GDM1 (cell line): Measurements from ENCODE around the gene ADIPOQ.
"Not testable (repeated sequence)": the region's sequence is repeated elsewhere in the genome, so short reads cannot be mapped to it uniquely, and the experiment has no call there.

ENCODE experiments used
- DNase-seq: peaks from one replicate; lab custom pipeline; 2025; lab: John Stamatoyannopoulos, UW

Gene ADIPOQ

DNA sequence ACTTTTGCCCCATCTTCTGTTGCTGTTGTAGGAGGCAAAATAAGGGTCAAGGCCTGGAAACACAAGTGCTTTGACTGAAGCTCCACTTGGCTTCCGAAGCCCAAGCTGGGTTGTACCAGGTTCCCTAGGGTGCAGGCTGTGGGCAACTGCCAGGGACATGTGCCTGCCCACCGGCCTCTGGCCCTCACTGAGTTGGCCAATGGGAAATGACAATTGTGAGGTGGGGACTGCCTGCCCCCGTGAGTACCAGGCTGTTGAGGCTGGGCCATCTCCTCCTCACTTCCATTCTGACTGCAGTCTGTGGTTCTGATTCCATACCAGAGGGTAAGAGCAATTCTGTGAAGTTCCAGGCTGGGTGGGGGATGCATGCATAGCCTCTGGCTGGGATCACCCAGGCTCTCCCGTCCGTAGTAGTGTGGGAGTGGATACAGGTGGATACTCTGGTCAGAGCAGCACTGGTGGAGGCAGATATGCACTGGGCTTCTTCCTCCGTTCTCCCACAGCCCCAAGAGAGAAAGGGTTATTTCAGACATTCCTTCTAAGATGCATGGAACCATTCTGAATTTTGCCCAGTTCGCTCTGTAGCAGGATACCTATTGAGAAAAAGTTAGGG lies at the start of gene ADIPOQ:
TSS of gene ADIPOQ (plus strand) at position 285 of the 613 bp plus-strand sequence. CDS start 10,349 bp downstream, outside the sequence.
- DNase-seq = no peak

DNA sequence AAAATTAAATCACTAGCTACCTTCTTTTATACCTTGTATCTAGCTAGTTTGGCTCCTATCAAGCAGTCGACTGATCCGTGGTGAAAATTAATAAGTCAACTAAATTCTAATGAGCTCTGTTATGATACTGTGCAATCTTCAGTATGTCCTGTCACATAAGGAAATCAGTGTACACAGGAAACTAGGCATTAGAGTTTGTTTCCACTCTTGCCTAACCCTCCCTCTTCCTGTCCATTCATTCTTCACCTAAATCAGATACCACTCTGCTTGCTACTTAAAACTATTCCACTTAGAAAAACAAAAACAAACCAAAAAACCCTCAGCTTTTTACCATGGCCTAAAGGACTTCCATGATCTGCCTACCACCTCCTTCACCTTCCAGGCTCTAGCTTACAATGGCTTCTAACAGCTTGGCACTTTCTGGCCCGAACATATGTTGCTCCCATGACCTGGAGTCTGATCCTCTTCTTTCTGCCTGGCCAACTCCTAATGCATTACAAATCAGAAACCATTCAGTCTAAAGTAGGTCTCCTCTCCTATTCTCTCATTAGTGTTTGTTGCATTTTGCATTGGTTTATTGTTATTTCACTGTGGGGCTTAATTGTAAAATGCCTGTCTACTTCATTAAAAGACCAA lies 44.2 kb upstream of the ADIPOQ start:
- DNase-seq = no peak

DNA sequence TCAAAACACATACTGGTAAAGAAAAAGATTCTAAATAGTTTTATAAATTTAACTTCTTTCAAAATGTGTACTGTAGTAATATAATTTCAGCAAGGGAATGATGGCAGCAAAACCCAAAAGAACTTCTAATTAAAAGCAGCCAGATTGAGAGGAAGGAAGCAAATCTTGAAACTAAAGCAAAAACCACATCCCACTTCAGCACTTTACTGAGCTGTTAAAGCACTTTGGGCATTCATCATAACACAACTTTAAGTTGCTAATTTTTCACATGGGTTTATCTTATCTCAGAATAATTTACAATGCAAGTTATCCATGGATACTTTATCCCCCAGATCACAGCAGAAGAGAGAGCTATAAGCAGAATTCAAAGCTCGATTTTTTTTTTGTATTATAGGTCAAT lies 42.2 kb upstream of the ADIPOQ start:
- no peak for DNase-seq

DNA sequence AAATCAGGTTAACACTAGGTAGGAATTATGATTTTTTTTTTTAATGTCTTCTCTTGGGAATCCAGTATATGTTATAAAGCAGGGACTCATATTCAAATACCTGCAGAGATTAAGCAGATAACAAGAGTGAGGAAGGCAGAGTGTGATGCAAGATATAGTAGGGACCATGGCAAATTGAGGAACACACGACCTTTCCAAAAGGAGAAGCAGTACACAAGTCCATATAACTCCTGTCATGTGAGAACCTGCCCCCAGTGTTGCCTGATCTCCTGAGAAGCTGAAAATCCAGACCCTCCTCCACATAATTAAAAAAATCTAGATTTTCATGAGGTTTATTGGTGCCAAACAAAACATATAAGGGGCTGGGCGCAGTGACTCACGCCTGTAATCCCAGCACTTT lies 39.8 kb upstream of the ADIPOQ start:
- DNase-seq = no peak

DNA sequence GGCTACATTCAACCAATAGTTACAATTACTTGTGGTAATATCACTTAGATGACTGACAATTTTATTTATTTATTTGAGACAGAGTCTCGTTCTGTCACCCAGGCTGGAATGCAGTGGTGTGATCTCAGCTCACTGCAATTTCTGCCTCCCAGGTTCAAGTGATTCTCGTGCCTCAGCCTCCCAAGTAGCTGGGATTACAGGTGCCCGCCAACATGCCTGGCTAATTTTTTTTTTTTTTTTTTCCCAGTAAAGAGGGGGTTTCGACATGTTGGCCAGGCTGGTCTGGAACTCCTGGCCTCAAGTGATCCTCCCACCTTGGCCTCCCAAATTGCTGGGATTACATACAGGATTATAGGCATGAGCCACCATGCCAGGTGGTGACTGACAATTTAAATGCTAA lies 39.1 kb upstream of the ADIPOQ start:
- not testable (repeated sequence) for DNase-seq

DNA sequence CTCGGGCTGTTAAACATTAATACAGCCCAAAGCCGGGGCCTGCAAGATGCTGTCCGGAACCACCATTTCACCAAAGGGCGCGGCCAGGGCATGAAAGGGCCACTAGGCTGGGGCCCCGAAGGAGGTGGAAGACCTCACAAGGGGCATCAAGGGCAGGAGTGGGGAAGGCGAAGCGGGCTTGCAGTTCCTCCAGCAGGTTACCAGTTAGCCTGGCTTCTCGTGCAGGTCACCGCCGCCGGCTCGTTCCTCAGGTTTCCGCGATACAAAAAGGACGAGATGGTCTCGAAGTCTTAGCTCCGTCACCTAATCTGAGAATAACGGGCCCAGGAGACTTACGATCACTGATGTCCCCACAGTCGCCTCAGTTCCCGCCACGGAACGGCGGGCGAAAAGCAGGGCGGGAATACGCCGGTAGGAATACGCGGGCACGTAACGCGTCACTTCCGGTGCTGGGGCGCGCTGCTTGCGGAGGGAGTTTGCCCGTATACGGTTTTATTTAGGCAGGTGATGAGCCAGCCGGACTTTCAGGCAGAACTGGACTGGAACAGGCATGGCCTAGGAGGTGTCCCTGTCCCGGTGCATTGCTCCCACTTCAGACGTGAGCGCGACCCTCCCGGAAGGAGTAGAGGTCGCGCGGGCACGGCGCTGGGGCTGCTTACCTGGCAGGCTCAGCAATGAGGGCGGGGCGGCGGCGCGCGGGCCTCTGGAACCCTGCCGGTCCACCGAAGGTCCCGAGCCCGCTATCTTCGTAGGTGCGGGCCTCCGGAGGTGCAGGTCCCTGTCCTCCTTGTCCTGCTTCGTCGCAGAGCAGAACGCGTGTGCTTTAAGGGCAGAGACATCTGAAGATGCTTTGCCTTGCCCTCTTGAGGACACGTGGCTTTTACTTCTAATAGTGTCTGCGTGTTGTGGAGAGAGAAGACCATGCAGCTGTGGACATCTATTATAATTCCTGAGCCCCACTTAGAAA lies 36.1 kb upstream of the ADIPOQ start, which contains the start of gene RFC4:
TSS of gene RFC4 (minus strand) at position 394 of the 967 bp plus-strand sequence. CDS start 1,769 bp downstream, outside the sequence.
- DNase-seq = peak; percentile 78

DNA sequence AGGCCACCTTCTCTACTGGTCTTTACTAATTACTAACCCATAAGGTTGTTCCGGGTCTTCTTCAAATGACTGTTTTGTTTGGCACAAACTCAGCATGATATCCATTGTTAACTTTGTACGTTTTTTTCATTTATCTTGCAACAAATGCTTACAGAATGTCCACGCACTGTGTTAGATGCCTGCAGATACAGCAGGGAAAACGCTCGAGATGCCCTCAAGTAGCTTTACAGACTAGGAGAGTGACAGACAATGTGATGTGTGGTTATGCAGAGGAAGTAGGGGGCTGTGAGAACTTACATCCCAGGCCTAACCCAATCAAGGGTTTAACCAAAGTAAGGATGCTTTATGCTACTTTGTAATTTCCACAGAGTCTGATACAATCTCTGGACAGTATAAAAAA lies 35.3 kb upstream of the ADIPOQ start:
- DNase-seq = peak; percentile 55

DNA sequence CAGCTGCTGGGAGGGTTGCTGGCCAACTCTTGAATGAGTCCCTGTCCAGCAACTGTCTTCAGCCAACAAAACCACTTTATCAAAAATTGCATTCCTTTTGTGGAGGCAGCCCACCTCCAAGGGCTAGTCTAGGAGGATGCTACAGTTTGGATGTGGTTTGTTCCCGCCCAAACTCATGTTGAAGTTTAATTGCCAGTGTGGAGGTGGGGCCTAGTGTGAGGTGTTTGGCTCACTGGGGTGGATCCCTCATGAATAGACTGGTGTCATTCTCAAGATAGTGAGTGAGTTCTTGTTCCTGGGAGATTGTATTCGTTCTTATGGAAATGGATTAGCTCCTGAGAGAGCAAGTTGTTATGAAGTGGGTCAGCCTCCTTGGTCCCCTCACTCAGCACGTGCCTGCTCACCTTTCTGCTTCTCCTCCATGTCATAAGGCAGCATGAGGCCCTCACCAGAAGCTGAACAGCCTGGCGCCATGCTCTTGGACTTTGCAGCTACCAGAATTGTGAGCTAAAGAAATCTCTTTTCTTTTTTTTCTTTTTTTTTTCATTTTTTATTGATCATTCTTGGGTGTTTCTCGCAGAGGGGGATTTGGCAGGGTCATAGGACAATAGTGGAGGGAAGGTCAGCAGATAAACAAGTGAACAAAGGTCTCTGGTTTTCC lies 32.0 kb upstream of the ADIPOQ start:
- no peak for DNase-seq

DNA sequence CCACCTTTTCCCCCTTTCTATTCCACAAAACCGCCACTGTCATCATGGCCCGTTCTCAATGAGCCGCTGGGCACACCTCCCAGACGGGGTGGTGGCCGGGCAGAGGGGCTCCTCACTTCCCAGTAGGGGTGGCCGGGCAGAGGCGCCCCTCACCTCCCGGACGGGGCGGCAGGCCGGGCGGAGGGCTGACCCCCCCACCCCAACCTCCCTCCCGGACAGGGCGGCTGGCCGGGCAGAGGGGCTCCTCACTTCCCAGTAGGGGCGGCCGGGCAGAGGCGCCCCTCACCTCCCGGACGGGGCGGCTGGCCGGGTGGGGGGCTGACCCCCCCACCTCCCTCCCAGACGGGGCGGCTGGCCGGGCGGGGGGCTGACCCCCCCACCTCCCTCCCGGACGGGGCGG lies 31.2 kb upstream of the ADIPOQ start:
- DNase-seq = not testable (repeated sequence)

DNA sequence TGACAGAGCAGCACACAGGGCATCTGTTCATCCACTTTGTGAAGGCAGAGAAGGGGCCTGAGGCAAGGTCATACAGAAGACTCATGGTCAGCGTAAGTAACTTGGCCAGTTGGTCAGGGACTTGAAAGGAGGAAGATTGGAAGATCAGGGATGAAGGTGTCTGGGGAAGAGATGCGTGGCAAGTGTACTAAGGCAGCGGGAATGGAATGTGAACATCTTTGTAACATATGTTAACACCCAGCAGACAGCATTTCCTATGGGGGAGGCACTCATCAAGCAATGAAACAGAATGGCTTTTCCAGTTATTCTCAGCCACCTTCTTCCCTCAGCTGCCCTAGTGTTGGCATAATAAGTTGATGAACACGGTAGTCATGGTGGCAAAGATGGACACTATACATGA lies 28.4 kb upstream of the ADIPOQ start:
- DNase-seq = no peak

DNA sequence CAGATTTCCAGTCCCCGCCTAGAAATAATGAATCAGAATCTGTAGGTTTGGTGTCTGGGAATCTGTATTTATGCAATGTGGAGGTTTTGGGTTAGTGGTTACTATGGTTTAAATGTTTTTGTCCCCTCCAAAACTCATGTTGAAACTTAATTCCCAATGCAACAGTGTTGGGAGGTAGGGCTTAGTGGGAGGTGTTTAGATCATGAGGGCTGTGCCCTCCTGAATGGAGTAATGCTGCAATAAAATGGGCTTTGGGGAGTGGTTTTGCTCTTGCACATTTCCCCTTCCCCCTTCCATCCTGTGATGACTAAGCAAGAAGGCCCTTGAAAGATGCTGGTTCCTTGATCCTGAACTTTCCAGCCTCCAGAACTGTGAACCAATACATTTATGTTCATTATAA lies 27.1 kb upstream of the ADIPOQ start:
- peak; percentile 32 for DNase-seq

DNA sequence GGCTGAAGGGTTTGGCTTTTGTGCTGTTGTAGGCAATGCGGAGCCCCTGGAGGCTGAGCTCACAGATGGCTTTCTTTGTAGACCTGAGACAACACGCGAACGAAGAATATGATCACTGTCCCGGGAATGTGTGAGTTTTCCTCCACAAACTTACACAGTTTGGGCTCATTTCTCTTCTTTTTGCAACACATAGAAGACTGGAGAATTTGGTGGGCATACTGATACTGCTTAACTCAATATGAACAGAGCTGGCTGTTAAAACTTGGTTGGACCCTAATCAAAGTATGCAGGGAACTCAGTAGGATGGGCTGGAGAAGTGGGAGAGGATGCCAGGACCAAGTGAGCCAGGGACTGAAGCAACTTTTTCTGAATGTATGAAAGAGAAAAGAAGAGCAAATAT lies 24.0 kb upstream of the ADIPOQ start:
- DNase-seq = no peak

DNA sequence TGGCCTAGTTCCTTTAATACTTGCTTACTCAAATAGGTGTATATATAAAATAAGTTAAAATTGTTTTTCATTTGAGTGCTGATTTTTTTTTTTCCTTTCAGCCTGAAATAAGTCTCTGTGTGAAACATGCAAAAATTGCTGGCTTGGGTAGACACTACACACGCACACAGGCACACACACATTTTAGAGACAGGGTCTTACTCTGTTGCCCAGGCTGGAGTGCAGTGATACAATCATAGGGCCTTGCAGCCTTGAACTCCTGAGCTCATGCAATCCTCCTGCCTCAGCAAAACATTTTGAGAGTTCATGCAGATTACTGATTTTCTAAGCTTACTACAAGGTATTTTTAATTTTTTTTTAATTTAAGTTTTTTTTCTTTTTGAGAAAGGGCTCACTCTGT lies 23.6 kb upstream of the ADIPOQ start:
- no peak for DNase-seq

DNA sequence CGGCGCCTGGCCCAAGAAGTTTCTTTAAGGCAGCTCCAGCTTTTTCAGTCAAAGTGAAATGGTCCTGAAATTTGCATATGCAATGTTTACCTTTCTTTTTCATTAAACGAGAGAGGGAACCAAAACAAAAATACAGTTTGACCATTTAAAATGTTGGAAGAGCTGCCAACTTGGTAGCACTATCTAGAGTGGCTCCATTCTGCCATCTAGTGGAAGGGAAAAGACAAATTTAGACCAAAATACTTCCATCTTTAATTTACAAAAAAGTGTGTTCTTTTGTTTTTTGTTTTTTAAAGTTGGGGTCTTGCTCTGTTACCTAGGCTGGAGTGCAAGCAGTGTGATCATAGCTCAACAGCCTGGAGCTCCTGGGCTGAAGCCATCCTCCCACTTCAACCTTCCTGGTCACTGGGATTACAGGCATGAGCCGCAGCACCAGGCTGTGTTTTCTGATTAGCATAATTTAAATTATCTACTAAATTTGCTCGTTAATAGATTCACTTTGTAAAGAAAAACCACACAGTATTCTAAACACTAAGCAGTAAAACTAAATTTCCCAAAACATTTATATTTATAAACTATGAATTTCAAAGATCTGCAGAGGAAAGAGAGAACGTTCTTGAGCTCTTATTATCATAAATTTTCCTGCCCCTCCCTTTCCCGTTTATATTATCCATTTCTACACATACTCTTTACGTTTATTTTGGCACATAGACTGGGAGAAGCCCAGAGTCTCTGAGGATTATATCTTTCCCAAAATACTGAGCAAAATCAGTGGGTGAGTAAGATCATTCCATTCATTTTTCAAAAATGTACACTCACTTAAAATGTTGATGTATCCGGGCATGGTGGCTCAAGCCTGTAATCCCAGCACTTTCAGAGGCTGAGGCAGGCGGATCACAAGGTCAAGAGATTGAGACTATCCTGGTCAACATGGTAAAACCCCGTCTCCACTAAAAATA lies 20.8 kb upstream of the ADIPOQ start:
- no peak for DNase-seq

DNA sequence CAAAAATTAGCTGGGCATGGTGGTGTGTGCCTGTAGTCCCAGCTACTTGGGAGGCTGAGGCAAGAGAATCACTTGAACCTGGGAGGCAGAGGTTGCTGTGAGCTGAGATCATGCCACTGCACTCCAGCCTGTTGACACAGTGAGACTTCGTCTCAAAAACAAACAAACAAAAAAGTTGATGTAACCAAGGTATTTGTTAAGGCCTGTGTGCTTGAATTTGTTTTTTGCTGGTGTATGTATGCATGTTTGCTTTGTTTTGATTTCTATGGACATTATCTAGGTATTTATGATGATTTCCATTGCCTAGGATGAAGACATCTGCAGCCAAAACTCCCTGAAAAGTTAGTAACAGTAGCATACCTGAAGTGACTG lies 20.1 kb upstream of the ADIPOQ start:
- not testable (repeated sequence) for DNase-seq

DNA sequence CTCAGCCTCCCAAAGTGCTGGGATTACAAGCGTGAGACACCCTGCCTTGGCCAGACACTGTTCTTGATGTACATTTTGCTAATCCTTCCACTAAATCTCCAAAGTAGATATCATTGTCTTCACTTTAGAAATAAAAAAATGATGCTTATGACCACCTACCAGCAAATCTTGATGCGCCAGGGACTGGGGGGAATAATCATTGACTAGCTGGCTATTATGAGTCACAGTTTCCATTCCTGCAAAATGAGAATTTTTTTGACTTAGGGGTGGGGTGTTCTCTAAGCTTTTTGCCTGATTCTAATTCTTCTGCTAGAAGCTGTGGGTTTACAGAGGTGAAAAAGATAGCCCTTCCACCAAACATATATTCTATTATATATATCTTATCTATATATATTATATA lies 19.1 kb upstream of the ADIPOQ start:
- no peak for DNase-seq

DNA sequence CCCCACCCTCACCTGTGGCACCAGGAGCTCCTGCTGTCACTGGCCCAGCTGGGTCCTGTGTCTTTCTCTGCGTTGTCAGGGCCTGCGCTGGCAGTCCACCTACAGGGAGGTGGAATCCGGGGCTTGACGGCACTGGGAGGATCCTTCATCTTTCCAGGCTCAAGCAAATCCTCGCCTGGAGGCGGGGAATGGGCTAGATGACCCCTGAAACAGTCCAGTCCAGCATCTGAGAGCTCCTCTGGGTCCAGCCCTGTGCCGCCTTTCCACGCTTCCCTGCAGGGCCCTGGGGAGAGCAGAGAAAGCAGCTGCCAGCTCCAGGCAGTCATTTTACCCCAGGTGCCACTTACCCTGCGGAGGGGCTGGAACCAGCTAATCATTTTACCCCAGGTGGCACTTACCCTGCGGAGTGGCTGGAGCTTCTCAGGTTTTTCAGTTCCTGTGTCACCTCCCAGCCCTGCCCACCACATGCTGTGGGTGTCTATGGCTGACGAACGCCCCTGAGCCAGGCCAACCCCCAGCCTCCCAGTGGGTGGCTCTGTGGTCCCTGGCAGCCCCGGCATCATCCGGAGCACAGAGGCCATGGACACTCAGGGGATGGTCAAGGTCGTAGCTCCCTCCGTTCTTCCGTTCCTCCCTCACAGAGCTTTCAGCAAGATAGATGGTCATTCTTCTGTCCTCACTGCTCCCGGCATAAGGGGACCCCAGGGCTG lies 17.9 kb upstream of the ADIPOQ start:
- no peak for DNase-seq

DNA sequence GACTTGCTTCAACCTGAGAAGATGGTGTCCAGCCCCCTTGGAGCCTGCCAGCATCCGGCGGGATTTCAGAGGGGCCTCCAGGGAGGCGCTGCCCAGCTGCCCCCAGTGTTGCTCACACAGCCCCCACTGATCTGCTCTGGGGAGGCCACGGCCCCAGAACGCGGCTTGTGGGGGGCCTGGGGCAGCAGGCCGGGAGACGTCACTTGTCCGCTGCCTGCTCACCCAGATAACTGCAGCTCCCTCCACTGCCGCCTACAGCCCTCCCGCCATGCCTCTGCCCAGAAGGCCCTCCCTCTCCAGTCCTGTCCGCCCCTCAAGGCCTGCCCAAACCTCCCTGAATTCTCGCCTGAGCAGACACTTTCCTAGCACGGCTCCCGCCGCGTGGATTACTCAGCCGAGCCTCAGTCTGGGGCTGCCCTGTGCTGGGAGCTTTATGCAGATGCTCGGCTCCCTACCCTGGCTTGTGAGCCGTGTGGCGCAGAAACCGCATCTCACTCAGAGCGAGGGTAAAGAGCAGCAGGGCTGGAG lies 17.2 kb upstream of the ADIPOQ start:
- DNase-seq = no peak

DNA sequence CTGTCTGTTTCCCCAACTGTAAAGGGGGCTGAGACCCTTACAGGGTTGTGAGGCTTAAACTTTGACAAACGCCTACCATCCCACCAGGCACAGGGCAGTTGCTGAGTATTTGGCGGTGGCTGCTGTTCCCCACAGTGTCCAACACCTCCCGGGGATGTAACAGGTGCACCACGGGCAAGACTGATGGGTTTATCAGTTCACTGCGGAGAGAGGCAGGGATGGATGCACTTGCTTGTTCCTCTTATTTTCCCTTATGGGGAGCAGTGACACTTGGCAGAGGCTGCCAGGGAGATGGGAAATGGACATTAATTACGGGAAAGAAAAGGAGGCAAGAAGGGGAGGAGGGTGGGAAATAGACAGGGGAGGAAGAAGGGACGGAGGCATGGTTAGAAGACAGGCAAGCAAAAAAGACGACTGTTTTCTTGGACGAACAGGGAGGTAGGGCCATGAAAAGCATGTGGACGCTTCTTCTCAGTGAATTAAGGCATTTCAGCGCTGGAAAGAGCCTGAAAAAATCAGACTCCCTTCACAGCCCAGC lies 16.6 kb upstream of the ADIPOQ start:
- DNase-seq = no peak

DNA sequence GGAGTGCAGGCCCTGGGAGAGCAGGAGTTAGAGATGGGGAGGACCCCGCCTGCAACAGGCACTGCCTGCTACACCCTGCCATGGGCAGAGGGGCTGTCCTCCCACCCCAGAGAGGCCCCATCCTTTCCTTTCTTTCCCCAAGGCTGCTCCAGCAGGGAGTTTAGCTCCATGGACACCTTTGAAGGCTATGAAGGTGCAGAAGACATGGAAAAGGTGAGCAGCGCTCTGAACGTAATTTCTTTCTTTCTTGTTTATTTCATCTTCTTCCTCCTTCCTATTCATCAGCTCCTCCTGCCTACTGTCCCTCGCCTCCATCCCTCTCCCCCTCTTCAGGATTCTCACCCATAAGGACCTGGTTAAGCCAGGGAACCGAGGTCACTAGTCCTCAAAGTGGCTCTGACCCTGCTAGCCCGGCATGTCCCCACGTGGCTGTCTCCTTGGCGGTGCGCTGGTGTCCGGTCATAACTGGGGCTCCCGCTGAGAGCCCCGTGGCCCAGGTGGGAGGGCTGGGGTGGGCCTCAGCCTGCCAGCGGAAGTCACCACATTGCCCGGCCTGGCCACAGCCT lies 16.0 kb upstream of the ADIPOQ start:
- no peak for DNase-seq
